ENCODE data around the gene TBC1D20. TPM values are rescaled to one million over a fixed set of nuclear protein-coding genes. Genes with fewer than 3 reads are reported as not detected.

Gene TBC1D20
- total and polyA plus RNA-seq, 2 donors (not counting 1 experiment from before 2014, with no cell fraction given), result 33.9 to 38.3 TPM

Other genes starting within 250 kb of the TBC1D20 start
- not detected in 2 replicates for gene DEFB129, start 235.3 kb downstream of the TBC1D20 start, total RNA-seq
- not detected in 2 replicates for gene DEFB129, start 235.3 kb downstream of the TBC1D20 start, polyA plus RNA-seq
- gene DEFB132, start 204.8 kb downstream of the TBC1D20 start, total RNA-seq, result not detected in 2 replicates
- not detected in 2 replicates for gene DEFB132, start 204.8 kb downstream of the TBC1D20 start, polyA plus RNA-seq
- gene C20orf96, start 171.8 kb downstream of the TBC1D20 start, total RNA-seq, result 3.9 and 4.8 TPM in 2 replicates
- gene C20orf96, start 171.8 kb downstream of the TBC1D20 start, polyA plus RNA-seq, result 8.5 and 8.9 TPM in 2 replicates
- gene ZCCHC3, start 165.0 kb downstream of the TBC1D20 start, total RNA-seq, result 11.6 and 11.8 TPM in 2 replicates
- 8.7 TPM in 2 replicates for gene ZCCHC3, start 165.0 kb downstream of the TBC1D20 start, polyA plus RNA-seq
- gene SOX12, start 137.0 kb downstream of the TBC1D20 start, total RNA-seq, result 5.6 and 7.3 TPM in 2 replicates
- 4.0 and 4.7 TPM in 2 replicates for gene SOX12, start 137.0 kb downstream of the TBC1D20 start, polyA plus RNA-seq
- gene NRSN2, start 115.4 kb downstream of the TBC1D20 start, total RNA-seq, result 23.1 and 34.5 TPM in 2 replicates
- gene NRSN2, start 115.4 kb downstream of the TBC1D20 start, polyA plus RNA-seq, result 56.0 and 60.5 TPM in 2 replicates
- gene TRIB3, start 81.8 kb downstream of the TBC1D20 start, total RNA-seq, result 194 and 202 TPM in 2 replicates
- gene TRIB3, start 81.8 kb downstream of the TBC1D20 start, polyA plus RNA-seq, result 13.3 and 23.4 TPM in 2 replicates
- 81.7 and 89.0 TPM in 2 replicates for gene RBCK1, start 54.2 kb downstream of the TBC1D20 start, total RNA-seq
- gene RBCK1, start 54.2 kb downstream of the TBC1D20 start, polyA plus RNA-seq, result 35.2 and 36.3 TPM in 2 replicates
- gene CSNK2A1, start 81.3 kb upstream of the TBC1D20 start, total RNA-seq, result 89.4 and 124 TPM in 2 replicates
- 120 and 141 TPM in 2 replicates for gene CSNK2A1, start 81.3 kb upstream of the TBC1D20 start, polyA plus RNA-seq
- gene TCF15, start 147.8 kb upstream of the TBC1D20 start, total RNA-seq, result not detected in 2 replicates
- not detected in 2 replicates for gene TCF15, start 147.8 kb upstream of the TBC1D20 start, polyA plus RNA-seq
- 58.6 and 91.2 TPM in 2 replicates for gene SRXN1, start 190.7 kb upstream of the TBC1D20 start, total RNA-seq
- gene SRXN1, start 190.7 kb upstream of the TBC1D20 start, polyA plus RNA-seq, result 50.5 and 67.7 TPM in 2 replicates
- gene SCRT2, start 213.3 kb upstream of the TBC1D20 start, total RNA-seq, result not detected in 2 replicates
- not detected in 2 replicates for gene SCRT2, start 213.3 kb upstream of the TBC1D20 start, polyA plus RNA-seq